ENCODE measurements around the gene UQCRFS1.
"Not testable (repeated sequence)": the region's sequence is repeated elsewhere in the genome, so short reads cannot be mapped to it uniquely, and the experiment has no call there.

Gene UQCRFS1

GRCh38 chr19:29212648-29213573, at the start of gene UQCRFS1:
TSS of gene UQCRFS1 (minus strand) at chr19:29213151. CDS start at chr19:29213118, 33 bp downstream.
- Mint-ChIP-seq H3K36me3 (ENCODE audit: low read depth) (peaks cover 26% of the 10 kb centered on the region), H3K27me3 (ENCODE audit: low read depth) (peaks cover 12% of the 10 kb centered on the region), H3K9me3 (peaks cover 4% of the 10 kb centered on the region), H3K4me1 (ENCODE audit: low read depth) (peaks cover 32% of the 10 kb centered on the region), H3K4me3 (peak within 1 kb of the TSS; percentile 91), H3K27ac (peak within 1 kb of the TSS; percentile 91)

DNA sequence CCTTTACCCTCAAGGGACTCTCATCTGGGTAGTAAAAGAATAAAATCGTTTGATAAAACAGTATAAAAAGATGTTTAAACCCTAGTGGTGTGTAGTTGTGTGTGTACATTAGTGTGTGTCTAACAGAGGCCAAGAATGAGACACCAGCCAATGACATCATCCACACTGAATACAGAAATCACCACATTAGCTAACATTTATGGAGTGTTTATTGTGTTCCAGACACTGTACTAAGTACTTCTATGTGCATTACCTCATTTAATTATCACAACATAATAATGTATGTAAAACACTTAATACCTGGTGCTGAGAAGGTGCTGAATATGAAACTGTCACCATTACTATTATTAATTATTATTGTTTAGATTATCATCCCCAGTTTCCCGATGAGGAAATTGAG, 49.1 kb upstream of the UQCRFS1 start:
- H3K36me3 Mint-ChIP-seq (ENCODE audit: low read depth), result no peaks in the 10 kb centered on the region
- H3K9me3 Mint-ChIP-seq, result no peaks in the 10 kb centered on the region
- H3K4me3 Mint-ChIP-seq, result no peak overlapping the region
- no peaks in the 10 kb centered on the region for H3K4me1 Mint-ChIP-seq (ENCODE audit: low read depth)
- no peak overlapping the region for H3K27ac Mint-ChIP-seq
- H3K27me3 Mint-ChIP-seq (ENCODE audit: low read depth), result peaks cover 9% of the 10 kb centered on the region

DNA sequence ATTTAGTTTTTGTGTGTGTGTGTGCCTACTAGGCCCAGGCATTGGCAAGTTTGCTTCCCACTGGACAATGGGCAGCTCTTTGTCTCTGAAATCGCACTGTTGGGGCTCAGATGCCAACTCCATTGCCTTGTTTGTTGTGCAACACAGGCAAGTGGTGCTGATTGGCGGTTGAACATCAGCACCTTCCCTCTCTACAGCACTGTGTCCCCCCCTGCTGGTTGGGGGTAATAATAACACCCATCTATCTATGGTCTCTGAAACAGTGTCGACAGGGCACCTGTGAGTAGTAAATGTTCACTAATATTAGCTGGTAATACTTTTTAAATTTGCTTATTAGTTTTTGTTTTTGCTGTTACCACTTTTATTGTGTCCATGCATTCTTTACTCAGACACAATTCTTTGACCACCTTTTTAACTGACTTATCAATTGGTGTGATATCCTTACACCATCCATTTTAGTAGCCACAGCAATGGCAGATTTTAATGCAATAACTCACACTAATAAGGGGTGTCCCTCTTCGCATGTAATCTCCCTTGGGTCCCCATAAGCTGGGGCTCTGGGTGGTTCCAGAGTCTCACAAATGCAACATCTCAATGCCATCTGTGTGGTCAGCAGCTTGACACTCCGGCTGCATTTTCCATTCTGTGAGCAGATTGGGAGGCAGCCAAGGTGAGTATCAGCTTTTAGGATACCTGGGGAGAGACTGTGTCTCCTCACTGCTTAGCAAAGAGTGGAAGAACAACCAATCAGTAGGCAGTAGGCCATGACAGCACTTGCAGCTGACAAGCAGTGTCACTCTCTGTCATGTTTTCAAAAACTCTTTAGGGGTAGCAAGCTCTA, 47.7 kb upstream of the UQCRFS1 start:
- no peaks in the 10 kb centered on the region for H3K36me3 Mint-ChIP-seq (ENCODE audit: low read depth)
- no peaks in the 10 kb centered on the region for H3K9me3 Mint-ChIP-seq
- H3K4me1 Mint-ChIP-seq (ENCODE audit: low read depth), result no peaks in the 10 kb centered on the region
- H3K27ac Mint-ChIP-seq, result no peak overlapping the region
- H3K27me3 Mint-ChIP-seq (ENCODE audit: low read depth), result peaks cover 9% of the 10 kb centered on the region
- no peak overlapping the region for H3K4me3 Mint-ChIP-seq

GRCh38 chr19:29259867-29260281, 46.9 kb upstream of the UQCRFS1 start:
- H3K27ac Mint-ChIP-seq, result no peak overlapping the region
- no peaks in the 10 kb centered on the region for H3K9me3 Mint-ChIP-seq
- H3K36me3 Mint-ChIP-seq (ENCODE audit: low read depth), result no peaks in the 10 kb centered on the region
- no peak overlapping the region for H3K4me3 Mint-ChIP-seq
- peaks cover 9% of the 10 kb centered on the region for H3K27me3 Mint-ChIP-seq (ENCODE audit: low read depth)
- no peaks in the 10 kb centered on the region for H3K4me1 Mint-ChIP-seq (ENCODE audit: low read depth)

DNA sequence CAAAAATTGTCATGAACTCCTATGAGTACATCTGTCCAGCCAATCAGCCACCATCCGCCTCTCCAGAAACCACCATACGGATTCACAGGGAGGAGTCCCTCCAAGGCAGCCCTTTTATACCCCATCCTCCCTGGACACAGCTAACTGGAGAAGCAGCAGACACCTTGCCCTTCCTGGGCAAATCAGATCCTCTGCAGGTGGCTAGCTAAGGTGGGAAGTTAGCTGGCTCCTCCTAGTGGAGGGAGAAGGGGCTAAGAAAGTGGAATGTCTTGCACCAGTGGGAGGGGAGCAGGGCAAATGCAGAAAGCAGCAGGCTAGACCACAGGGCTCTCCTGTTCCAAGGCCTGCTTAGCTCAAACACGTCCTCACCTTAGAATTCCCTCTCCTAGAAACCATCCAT, 46.2 kb upstream of the UQCRFS1 start:
- peaks cover 6% of the 10 kb centered on the region for H3K27me3 Mint-ChIP-seq (ENCODE audit: low read depth)
- H3K4me1 Mint-ChIP-seq (ENCODE audit: low read depth), result no peaks in the 10 kb centered on the region
- no peak overlapping the region for H3K4me3 Mint-ChIP-seq
- H3K27ac Mint-ChIP-seq, result no peak overlapping the region
- H3K9me3 Mint-ChIP-seq, result no peaks in the 10 kb centered on the region
- H3K36me3 Mint-ChIP-seq (ENCODE audit: low read depth), result no peaks in the 10 kb centered on the region

GRCh38 chr19:29256516-29256915, 43.6 kb upstream of the UQCRFS1 start:
- no peaks in the 10 kb centered on the region for H3K9me3 Mint-ChIP-seq
- H3K4me3 Mint-ChIP-seq, result no peak overlapping the region

GRCh38 chr19:29255912-29256311, 43.0 kb upstream of the UQCRFS1 start:
- H3K36me3 Mint-ChIP-seq (ENCODE audit: low read depth), result no peaks in the 10 kb centered on the region
- H3K9me3 Mint-ChIP-seq, result no peaks in the 10 kb centered on the region

More at GRCh38 chr19:29256516-29256915, 43.6 kb upstream of the UQCRFS1 start:
- no peaks in the 10 kb centered on the region for H3K4me1 Mint-ChIP-seq (ENCODE audit: low read depth)
- H3K36me3 Mint-ChIP-seq (ENCODE audit: low read depth), result no peaks in the 10 kb centered on the region
- H3K27ac Mint-ChIP-seq, result no peak overlapping the region
- H3K27me3 Mint-ChIP-seq (ENCODE audit: low read depth), result peaks cover 9% of the 10 kb centered on the region

GRCh38 chr19:29255006-29255405, 42.1 kb upstream of the UQCRFS1 start:
- no peak overlapping the region for H3K27ac Mint-ChIP-seq

More at GRCh38 chr19:29255912-29256311, 43.0 kb upstream of the UQCRFS1 start:
- Mint-ChIP-seq H3K4me1 (ENCODE audit: low read depth) (no peaks in the 10 kb centered on the region), H3K4me3 (no peak overlapping the region), H3K27me3 (ENCODE audit: low read depth) (peaks cover 9% of the 10 kb centered on the region), H3K27ac (no peak overlapping the region)

DNA sequence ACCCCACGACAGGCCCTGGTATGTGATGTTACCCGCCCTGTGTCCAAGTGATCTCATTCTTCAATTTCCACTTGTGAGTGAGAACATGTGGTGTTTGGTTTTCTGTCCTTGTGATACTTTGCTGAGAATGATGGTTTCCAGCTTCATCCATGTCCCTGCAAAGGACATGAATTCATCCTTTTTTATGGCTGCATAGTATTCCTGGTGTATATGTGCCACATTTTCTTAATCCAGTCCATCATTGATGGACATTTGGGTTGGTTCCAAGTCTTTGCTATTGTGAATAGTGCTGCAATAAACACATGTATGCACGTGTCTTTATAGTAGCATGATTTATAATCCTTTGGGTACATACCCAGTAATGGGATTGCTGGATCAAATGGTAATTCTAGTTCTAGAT, 36.8 kb upstream of the UQCRFS1 start:
- H3K4me1 Mint-ChIP-seq (ENCODE audit: low read depth); H3K27ac Mint-ChIP-seq; H3K4me3 Mint-ChIP-seq; H3K9me3 Mint-ChIP-seq; H3K36me3 Mint-ChIP-seq (ENCODE audit: low read depth): not testable (repeated sequence)
- peaks cover 14% of the 10 kb centered on the region for H3K27me3 Mint-ChIP-seq (ENCODE audit: low read depth)

More at GRCh38 chr19:29255006-29255405, 42.1 kb upstream of the UQCRFS1 start:
- Mint-ChIP-seq H3K27me3 (ENCODE audit: low read depth) (peaks cover 14% of the 10 kb centered on the region), H3K4me3 (no peak overlapping the region), H3K4me1 (ENCODE audit: low read depth) (no peaks in the 10 kb centered on the region), H3K36me3 (ENCODE audit: low read depth) (no peaks in the 10 kb centered on the region), H3K9me3 (no peaks in the 10 kb centered on the region)

- H3K36me3 Mint-ChIP-seq (ENCODE audit: low read depth), result no peaks in the 10 kb centered on the region
- no peak overlapping the region for H3K4me3 Mint-ChIP-seq
- no peaks in the 10 kb centered on the region for H3K9me3 Mint-ChIP-seq
- peaks cover 14% of the 10 kb centered on the region for H3K27me3 Mint-ChIP-seq (ENCODE audit: low read depth)
- no peaks in the 10 kb centered on the region for H3K4me1 Mint-ChIP-seq (ENCODE audit: low read depth)
- H3K27ac Mint-ChIP-seq, result no peak overlapping the region
Measured at GRCh38 chr19:29248332-29248844, 35.4 kb upstream of the UQCRFS1 start.

- Mint-ChIP-seq H3K4me3 (no peak overlapping the region), H3K36me3 (ENCODE audit: low read depth) (no peaks in the 10 kb centered on the region), H3K4me1 (ENCODE audit: low read depth) (no peaks in the 10 kb centered on the region), H3K27me3 (ENCODE audit: low read depth) (peaks cover 17% of the 10 kb centered on the region), H3K9me3 (no peaks in the 10 kb centered on the region), H3K27ac (no peak overlapping the region)
Measured at GRCh38 chr19:29247872-29248271, 34.9 kb upstream of the UQCRFS1 start.

GRCh38 chr19:29247471-29247870, 34.5 kb upstream of the UQCRFS1 start:
- Mint-ChIP-seq H3K27ac (no peak overlapping the region), H3K36me3 (ENCODE audit: low read depth) (no peaks in the 10 kb centered on the region), H3K4me1 (ENCODE audit: low read depth) (no peaks in the 10 kb centered on the region), H3K4me3 (no peak overlapping the region), H3K27me3 (ENCODE audit: low read depth) (peaks cover 13% of the 10 kb centered on the region), H3K9me3 (no peaks in the 10 kb centered on the region)

DNA sequence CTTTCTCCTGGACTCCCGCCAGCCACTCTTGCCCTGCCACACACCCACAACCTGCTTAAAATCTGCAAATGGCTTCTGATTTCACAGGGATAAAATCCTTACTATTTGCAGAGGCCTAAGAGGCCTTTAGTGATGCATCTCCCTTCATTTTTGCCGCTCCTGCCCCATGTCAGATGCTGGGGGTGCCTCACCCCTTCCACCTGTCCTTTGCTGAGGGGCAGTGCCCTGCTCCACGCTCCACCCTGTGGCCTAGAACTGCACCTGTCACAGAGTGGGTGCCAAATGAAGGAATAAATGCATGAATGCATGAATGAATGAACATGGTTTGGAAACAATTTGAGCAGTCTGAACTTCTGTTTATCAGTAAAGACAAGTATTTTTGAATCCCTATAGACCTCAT, 34.1 kb upstream of the UQCRFS1 start:
- peaks cover 9% of the 10 kb centered on the region for H3K27me3 Mint-ChIP-seq (ENCODE audit: low read depth)
- no peaks in the 10 kb centered on the region for H3K9me3 Mint-ChIP-seq
- no peaks in the 10 kb centered on the region for H3K36me3 Mint-ChIP-seq (ENCODE audit: low read depth)
- no peak overlapping the region for H3K27ac Mint-ChIP-seq
- no peak overlapping the region for H3K4me3 Mint-ChIP-seq
- H3K4me1 Mint-ChIP-seq (ENCODE audit: low read depth), result no peaks in the 10 kb centered on the region

GRCh38 chr19:29245215-29245614, 32.3 kb upstream of the UQCRFS1 start:
- Mint-ChIP-seq H3K4me1 (ENCODE audit: low read depth) (no peaks in the 10 kb centered on the region), H3K4me3 (no peak overlapping the region), H3K9me3 (no peaks in the 10 kb centered on the region), H3K36me3 (ENCODE audit: low read depth) (no peaks in the 10 kb centered on the region), H3K27me3 (ENCODE audit: low read depth) (peaks cover 10% of the 10 kb centered on the region), H3K27ac (no peak overlapping the region)
